Thyroid gland (tissue), 4 donors: ENCODE measurements around the gene MYO1D.

Source experiments
- CTCF ChIP-seq, 6 experiments: fragments of 200-600 bp in 3 of 6; fragments of 450-650 bp in 3 of 6; sonication (generic) in 3 of 6; IDR thresholded peaks; one replicate each; pipeline ENCODE4 v1.5.1; 2016 to 2019; ENCODE audit warnings: antibody characterized with exemption in 6 of 6, mild to moderate bottlenecking in 2 of 6, inconsistent platforms in 1 of 6, moderate library complexity in 1 of 6
- POLR2A ChIP-seq, 2 donors: fragments of 450-650 bp; IDR thresholded peaks; one replicate each; pipeline ENCODE4 v1.6.1; 2017; ENCODE audit warnings: antibody characterized with exemption in 2 of 2, mild to moderate bottlenecking in 2 of 2, moderate library complexity in 1 of 2

- TF ChIP-seq CTCF (IDR thresholded peaks at IDR 0.05) (no peak), POLR2A (IDR thresholded peaks at IDR 0.05) (no peak)
These were observed 280.3 kb downstream of the MYO1D start for GRCh38 chr17:32596628-32597027.
